Left lobe of liver (tissue), 2 donors: Measurements from ENCODE around the gene PIK3R1. TPM values are rescaled to one million over a fixed set of nuclear protein-coding genes. Genes with fewer than 3 reads are reported as not detected.

Source experiments
- ATAC-seq: fragments of 200-7000 bp; cut with Tn5 transposase; one replicate; pipeline ENCODE4 v1.9.1; 2020; ENCODE audit warnings: mild to moderate bottlenecking, moderate library complexity
- DNase-seq: peaks from one replicate; pipeline ENCODE4 v3.0.0-alpha.2; 2020; ENCODE audit warnings: low spot score
- total RNA-seq: library from RNA; stranded (reverse); gene quantifications from one replicate; pipeline ENCODE4 v1.2.1, GENCODE V29; 2021
- donor health status: DM: no; HTN: no; CAD: no; lungs with moderate emphysema.
- donor health status: DM: no; HTN: yes; CAD: no.

Gene PIK3R1
- total RNA-seq, 1 donor from 2014 or later = 149 TPM

DNA sequence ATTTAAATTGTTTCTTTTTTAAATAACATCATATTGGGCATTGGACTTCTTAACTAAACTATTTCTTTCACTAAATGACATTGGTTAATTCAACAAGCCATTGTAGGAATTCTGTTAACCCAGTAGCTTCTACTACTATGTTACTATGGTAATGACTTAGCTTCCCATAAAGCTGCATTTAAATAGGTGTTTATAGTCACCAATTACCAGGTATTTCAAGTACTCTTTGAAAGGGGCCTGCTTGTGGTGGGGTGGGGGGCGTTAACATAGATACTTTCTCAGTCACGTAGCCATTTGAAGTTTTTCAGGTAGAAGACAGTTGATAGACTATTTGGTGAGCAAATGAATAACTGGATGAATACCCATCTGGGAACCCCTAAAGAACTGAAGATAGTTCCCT, 34.0 kb downstream of the PIK3R1 start:
- no peak for DNase-seq
- no peak for ATAC-seq

DNA sequence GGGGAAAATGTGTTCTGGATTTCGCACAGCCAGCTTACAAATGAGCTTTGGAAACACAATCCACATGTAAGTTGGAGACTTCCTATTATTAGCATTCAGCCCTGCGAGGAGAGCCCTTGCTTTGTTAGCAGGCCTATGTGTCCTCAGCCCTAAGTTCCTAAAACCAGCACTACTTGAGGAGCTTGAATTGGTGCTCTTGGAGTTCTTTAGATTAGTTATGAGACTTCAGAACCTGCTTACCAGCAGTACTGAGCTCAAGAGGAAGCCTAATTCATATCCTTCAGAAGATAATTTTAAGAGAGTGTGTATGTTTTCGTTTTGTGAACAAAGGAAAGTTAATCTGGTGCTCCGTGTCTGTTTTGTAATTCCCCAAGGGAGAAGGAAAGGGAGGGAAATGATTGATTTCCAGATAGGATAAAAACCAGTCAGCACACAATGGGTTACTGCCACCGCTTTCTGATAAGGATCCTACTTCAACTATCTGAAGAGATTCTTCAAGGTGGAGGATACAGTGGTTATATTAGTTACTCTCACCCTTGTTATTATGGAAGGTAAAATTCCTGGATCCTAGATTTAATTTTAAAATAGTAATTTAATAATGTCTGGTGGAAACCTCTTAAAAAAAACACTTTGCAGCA, 35.2 kb downstream of the PIK3R1 start:
- ATAC-seq = no peak
- DNase-seq = no peak

DNA sequence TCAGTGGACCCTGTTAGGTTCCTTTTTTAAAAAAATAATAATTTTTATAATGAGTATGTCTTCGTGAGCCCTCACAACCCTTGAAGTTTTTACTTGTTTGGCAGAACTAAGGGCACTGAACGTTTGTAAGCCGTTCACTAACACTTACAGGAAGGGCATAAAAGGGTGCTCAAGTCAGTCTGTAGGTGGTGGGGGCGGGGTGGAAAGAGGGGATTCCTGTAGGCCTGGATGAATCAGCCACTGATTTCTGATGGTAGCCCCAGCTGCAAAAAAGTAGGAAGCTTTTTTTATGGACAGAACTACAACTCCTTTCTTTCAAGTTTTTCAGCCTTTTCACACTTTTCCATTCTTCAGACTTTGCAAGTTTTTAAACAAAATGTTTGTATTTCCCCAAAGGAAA, 35.8 kb downstream of the PIK3R1 start:
- ATAC-seq = peak; percentile 7
- DNase-seq = no peak

DNA sequence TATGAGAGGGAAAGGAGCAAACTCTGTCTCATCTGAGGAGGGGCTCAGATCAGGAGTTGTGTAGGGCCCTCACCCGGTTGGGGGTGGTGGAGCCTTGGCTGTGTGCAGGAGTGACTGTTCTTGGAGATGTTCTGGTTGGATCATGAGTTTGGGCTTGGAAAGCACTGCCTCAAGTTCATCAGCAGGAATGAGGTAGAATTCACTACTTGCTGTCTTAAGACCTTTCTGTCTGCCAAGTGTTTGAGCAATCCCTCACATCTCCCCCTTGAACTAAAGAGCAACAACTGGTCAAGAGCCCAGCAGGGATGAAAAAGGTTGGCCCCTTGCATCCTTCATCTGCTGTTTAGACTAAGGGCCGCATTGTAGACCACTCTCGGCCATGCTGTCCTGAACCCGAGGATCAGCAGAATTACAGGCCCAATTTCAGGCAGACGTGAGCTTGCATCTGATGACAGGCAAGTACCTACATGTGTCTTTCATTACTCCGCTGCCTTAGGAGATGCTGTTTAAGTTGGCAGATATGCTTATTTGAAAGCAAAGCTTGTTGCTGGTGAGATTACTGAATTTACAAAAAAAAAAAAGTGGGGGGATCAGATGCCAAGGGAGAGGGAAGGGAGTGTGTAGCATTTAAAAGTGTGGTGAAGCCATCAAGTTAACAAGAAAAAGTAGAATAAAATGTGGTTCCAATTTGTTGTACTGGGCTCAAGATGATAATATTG, 36.4 kb downstream of the PIK3R1 start:
- ATAC-seq (peak; percentile 9), DNase-seq (no peak)

DNA sequence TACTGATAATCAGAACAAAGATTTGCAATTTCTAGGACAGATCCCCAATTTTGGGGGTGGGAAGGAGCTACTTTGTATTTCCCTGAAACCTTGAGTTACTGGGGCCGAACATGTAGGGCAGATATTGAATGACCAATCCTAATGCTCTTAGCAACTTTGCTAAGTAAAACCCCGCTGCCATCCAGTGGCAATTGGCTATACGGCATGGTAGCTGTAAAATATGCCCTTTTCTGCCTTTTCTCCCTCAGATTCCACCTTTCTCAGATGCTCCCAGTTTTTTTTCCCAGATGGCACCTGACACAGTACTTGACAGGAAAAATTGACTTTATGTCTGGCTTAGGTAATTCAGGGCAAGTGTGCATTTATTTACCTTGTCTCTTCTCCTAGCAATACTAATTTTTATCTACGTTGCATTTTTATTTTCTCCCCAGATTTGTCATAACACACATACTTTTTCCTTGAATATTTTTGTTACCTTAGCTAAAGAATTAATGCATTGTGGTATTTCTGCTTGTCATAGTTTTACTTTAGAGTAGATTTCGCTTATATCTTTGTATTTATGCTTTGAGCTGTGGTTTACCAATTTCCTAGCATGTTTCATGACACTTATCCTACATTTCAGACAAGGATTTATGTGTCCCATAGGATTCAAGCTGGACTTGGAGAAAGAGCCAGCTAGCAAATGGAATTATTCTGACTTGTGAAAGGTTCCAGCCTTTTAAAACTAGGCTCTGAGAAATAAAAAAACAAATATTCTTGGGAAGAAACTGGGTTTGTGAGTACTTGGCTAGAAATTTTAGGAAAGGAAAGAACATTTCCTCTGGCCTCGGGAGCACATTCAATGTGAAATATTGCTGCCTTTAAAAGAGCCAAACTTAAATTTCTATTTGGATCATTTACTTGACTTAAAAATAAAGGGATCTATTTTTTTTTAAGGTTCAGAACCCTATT, 37.4 kb downstream of the PIK3R1 start:
- no peak for DNase-seq
- peak; percentile 66 for ATAC-seq

DNA sequence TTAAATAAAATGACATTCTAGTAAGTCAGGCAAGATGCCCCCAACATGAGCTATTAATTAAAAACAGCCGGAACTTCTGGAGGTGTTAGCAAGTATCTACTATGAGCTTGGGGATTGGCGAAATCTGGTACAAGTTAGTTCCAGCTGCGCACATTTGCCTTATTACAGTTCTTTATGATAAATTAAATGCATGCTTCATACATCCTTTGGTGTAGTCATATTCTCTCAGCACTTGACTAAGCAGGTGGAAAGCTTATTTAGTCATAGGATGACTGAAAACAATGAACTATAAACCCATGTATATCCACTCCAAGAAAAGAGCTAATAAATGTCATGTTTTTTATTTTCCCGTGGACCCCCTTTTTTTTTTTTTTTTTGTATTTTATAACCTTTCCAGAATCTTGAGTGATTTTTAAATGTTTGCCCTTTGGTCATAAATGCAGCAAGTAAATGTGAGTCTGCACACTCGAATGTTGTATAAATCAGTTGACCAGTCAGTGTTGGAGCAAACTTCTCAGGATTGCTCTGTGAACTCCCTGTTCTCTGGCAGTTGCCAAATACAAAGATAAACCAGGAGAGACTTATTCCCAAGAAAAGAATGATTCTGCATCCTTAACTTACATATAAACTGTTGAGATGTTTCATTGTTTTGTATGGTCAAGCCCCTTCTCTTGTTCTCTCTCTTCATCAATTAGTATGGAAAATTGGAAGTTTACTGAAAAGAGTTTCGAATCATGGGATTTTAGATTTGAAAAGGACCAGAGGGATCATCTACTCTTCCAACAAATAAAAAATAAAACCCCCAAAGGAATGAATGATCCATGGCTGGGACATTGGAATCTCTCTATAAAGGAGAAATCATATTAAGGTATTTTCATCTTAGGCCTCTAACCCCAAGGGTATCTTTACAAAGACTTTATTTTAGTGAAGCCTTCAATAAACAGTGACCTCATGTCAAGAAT, 38.3 kb downstream of the PIK3R1 start:
- ATAC-seq (no peak), DNase-seq (no peak)

DNA sequence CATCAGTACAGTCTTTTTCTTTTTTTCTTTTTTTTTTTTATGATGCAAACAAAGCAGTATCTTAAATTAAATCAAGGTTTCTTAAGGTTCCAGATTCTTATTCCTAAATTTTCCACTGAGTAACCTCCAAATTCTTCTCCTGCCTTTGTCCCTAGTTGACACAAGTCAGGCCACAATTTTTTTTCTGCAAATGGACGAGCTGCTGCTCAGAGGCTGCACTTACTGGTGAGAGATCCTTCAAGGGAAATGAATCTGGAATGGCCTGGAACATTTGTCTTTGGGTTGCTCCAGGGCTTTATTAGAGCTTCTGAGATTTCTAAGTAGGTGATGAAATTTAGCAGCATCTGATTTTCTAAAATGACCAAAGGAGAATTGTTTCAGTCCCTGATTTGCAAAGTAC, 39.3 kb downstream of the PIK3R1 start:
- ATAC-seq (no peak), DNase-seq (no peak)

DNA sequence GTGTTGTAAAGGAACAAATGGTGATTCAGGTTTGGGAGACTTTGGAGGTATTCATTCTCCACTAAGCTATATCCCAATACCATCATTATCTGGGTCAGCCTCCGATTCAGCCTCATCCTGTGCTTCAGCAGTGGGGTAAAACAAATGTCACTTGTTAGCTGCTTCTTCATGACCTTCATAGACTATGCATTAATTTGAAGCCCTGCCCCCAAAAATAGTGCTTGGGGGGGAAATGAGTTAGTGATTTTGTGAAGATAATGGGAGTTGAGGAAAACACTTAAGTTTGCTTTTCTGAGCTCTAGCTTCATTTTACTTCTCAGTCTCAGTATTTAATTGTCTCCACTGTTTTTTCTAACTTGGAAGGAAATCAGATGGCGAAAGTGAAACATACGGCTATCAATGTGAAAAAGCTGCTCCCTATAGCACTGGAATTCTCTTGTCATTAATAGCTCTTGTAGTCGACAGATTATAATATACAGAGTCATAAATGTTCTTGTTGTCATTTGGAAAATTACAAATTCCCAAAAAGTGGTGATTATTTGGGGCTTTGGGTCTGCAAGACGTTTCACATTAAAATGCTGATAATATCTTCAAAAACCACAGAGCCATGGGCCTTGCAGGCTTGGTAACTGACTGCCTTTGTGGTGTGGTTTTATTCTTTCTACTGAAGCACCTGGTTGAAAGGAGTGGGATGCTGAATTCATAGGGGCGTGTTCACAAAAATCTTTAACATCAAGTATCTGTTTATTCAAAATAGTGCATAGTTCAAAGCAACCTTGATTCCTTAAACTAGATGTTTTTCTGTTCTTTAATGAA, 40.0 kb downstream of the PIK3R1 start:
- DNase-seq = no peak
- ATAC-seq = no peak

DNA sequence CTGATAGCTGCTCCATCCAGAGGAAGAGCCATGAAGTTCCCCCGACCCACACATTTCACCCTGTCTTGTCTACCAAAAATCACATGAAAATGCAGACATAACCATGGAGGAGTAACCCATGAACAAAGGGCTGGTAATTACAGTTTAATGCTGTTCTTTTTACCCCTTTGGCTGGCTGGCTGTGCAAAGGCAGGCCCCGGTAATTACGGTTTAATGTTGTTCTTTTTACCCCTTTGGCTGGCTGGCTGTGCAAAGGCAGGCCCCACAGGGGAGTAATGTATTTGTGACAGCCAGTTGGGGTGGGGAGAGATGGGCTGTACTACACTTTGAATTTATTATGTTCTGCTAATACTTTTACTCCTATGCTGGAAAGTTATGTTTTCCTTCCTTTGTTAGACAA, 41.7 kb downstream of the PIK3R1 start:
- ATAC-seq (no peak), DNase-seq (no peak)

DNA sequence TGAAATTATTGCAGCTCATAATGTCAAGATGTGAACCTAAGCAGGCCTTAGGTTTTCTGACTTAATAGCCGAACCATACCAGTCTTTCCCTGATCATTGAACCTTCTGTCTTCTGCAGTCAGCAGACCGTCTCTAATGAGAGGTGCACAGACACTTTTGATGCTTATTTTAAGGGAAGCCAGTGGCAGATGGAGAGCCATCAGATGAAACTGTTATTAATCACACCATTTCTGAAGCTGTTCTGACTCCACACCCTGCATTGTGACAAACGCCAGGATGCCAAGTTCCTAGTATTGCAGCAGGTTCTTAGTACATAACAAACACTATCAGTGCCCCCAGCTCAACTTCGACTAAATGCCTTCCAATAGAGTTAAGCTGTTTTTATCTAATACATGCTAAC, 43.0 kb downstream of the PIK3R1 start:
- DNase-seq (no peak), ATAC-seq (peak; percentile 18)

DNA sequence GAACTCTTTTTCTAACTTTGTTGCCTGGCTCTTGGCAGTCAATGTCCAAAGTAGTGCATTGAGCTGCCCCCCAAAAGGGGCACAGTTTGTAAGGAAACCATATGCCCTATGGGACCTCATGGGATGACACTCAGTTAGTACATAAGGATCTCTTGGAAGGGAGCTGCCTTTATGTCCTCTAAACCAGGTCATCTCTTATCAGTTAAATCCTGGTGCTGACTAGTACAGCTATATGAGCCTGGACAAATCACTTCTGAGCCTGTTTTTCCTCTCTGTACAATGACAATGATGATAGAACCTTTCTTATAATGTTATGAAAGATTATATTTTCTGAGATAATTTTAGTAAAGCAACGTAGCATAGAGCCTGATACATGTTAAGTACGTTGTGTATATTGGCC, 44.1 kb downstream of the PIK3R1 start:
- ATAC-seq (no peak), DNase-seq (no peak)

DNA sequence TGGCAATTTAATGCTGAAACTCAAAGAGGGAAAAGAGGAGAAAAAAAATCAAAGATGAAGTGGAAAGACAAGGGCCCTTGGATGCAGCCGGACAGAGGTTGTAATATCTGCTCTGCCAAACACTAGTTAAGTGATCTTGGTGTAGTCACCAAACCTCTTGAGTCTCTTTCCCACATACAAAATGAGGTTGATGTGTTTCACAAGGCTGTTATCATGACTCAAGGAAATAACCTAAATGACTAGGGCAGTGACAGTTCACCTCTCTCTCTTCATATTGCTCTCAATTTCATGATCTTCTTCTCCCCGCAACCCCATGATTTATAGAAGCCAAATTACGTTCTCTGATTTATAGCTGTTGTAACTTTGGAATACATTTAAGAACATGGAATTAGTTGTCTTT, 44.9 kb downstream of the PIK3R1 start:
- ATAC-seq = no peak
- no peak for DNase-seq

DNA sequence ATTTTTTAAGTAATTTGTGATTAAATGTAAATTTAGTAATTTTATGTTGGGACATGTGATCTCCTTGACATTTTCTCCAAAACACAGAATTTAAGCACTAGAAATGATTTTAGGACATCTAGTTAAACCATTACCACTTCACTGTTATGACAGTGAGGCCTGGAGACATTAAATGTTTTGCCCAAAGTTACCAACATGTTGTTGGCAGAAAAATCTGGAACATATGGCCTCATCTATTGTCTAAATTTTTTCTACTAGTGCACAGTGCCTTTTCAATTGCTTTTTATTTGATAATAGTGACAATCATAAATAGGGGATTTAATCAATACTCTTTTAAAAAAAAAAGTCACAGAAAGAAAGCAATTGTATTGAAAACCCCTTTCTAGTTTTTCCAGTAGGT, 45.6 kb downstream of the PIK3R1 start:
- ATAC-seq = no peak
- DNase-seq = no peak

DNA sequence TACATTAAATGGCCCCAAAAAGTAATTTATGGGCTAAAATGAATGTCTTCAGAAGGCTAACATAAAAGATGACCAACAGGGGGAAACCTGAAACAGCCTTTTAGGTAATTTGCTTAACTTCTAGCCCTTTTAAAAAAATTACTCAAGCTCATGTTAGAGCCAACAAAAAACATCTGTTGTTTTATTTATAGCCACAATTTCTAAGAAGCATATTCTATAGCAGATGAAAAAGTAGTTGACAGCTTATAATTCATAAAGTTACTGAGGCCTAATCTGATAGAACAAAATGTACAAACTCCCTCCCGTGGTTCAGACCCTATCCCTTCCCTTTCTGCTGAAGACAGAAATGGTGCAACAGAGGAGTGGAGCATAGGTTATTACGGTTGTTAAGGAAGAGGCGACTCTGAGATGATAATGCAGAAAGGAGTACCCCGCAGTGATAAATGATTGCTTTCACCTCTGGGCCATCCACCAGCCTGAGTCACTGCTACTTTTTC, 46.1 kb downstream of the PIK3R1 start:
- DNase-seq = no peak
- peak; percentile 9 for ATAC-seq

DNA sequence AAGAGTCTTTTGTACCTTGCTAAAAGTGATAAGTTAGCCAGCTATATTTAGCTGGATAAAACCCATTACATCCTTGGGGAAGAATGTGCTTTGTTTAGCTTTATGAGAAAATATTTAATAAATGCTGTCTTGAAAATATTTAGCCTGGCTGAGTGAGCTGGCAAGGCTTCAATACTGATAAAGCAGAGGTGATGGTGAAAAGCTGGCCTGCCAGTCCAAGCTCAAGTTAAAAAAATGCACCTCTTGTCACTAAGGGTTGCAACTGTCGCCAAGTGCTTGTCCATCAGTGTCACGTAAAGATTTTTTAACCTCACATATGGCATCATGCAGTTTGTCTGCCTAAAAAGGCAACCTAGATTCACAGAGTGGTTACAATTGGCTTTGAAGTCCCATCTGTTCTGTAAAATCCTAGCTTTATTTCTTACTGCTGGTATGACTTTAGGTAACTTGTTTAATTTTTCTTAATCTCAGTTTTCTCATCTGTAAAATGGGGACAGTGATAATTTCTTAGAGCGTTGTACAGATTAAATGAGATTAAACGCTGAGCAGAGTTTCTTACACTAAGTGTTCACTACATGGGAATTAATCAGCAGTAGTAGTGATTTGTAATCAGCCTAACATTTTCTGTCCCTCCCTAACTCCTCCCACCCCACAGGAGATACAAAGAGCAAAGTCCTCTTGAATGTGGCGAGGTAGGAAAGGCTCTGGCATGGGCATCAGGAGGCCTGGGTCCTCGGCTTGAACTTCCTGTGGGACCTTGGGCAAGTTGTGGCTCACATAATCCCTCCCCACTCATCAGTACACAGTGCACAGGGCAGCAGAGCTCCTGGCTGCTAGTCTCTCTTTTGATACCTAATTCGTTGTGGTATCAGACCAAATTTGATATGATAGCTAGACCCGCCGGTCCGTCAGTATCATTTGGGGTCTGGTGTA, 48.7 kb downstream of the PIK3R1 start:
- DNase-seq = peak; percentile 66
- peak; percentile 77 for ATAC-seq

DNA sequence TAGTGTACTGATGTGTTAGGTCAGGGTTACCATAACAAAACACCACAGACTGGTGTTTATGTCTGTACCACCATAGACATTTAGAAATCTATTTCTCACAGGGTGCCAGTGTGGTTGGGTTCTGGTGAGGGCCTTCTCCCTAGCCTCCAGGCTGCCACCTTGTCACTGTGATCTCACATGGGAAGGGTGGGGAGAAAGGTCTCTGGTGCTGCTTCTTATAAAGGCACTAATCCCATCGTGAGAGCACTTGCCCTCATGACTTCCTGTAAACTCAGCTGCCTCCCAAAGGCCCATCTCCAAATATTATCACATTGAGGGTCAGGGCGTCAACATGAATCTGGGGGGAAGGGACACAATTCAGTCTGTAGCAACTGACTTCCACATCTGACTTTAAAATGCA, 49.8 kb downstream of the PIK3R1 start:
- DNase-seq (no peak), ATAC-seq (peak; percentile 13)

DNA sequence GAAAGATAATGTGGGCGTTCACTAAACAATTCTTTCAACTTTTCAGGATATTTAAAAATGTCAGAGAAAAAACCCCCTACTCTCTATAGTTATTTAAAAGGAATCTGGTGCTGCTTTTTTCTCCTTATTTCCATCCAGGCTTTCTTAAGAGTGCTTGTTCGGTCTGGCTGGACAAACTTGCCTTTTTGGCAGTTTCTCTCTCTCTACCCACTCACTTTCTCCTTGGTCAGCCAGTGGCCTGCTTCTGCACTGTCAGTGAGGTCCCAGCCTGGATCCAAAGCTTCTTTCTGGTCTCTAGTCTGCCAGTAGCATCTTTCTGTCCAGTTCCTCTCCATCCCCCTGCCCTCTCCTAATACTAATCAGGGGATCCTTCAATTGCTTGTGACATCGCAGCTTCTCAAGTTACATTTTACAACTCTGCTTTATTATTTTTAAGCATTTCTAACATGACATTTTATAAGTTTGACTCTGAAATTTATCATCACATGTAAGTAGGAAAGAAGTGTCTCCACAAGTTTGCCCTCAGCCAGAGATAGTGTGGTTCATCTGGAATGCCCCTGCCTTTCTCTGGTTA, 50.4 kb downstream of the PIK3R1 start:
- DNase-seq = no peak
- ATAC-seq = peak; percentile 7

DNA sequence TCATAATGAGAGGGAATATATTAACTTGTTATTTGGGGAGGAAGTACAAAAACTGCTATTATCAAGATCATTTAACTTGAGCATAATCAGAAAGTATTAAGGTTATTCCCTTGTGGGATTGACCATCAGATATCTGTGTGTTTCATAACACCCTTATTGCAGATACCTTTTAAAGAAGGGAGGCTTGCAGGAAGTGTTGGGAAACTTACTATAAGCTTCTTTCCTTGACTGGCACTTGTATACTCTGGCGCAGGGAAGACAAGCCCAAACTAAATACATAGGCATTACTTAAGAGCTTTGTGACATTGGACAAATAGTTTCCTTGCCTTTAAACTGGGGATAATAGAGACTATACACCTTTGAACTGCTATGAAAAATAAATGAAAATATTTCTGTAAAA, 50.9 kb downstream of the PIK3R1 start:
- DNase-seq (no peak), ATAC-seq (no peak)
